ENCODE results near the gene DLGAP4. TPM values are rescaled to one million over a fixed set of nuclear protein-coding genes. Genes with fewer than 3 reads are reported as not detected.

Gene DLGAP4
- total and polyA plus RNA-seq, 10 of the 15 experiments (the other 5 are each of a cell fraction or from before 2014, with no cell fraction given): 0.42 to 43.3 (median 19.0) TPM

- TF ChIP-seq RELA (IDR thresholded peaks at IDR 0.05; ENCODE audit: borderline replicate concordance, partially characterized antibody): no peak
- no peak for TF ChIP-seq TCF3 (IDR thresholded peaks at IDR 0.05; ENCODE audit: borderline replicate concordance, insufficient read depth, low read depth, low read length)
- TF ChIP-seq MEF2A (IDR thresholded peaks at IDR 0.05; ENCODE audit: insufficient read depth, low read depth, low read length): no peak
- no peak for TF ChIP-seq JUND (IDR thresholded peaks at IDR 0.05; ENCODE audit: low read depth, low read length)
- TF ChIP-seq SREBF2 (IDR thresholded peaks at IDR 0.05; ENCODE audit: low read length): no peak
- no peak for TF ChIP-seq SMAD1 (IDR thresholded peaks at IDR 0.05; ENCODE audit: low read depth, partially characterized antibody)
- TF ChIP-seq, protein P1, sequence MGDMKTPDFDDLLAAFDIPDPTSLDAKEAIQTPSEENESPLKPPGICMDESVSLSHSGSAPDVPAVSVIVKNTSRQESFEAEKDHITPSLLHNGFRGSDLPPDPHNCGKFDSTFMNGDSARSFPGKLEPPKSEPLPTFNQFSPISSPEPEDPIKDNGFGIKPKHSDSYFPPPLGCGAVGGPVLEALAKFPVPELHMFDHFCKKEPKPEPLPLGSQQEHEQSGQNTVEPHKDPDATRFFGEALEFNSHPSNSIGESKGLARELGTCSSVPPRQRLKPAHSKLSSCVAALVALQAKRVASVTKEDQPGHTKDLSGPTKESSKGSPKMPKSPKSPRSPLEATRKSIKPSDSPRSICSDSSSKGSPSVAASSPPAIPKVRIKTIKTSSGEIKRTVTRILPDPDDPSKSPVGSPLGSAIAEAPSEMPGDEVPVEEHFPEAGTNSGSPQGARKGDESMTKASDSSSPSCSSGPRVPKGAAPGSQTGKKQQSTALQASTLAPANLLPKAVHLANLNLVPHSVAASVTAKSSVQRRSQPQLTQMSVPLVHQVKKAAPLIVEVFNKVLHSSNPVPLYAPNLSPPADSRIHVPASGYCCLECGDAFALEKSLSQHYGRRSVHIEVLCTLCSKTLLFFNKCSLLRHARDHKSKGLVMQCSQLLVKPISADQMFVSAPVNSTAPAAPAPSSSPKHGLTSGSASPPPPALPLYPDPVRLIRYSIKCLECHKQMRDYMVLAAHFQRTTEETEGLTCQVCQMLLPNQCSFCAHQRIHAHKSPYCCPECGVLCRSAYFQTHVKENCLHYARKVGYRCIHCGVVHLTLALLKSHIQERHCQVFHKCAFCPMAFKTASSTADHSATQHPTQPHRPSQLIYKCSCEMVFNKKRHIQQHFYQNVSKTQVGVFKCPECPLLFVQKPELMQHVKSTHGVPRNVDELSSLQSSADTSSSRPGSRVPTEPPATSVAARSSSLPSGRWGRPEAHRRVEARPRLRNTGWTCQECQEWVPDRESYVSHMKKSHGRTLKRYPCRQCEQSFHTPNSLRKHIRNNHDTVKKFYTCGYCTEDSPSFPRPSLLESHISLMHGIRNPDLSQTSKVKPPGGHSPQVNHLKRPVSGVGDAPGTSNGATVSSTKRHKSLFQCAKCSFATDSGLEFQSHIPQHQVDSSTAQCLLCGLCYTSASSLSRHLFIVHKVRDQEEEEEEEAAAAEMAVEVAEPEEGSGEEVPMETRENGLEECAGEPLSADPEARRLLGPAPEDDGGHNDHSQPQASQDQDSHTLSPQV (IDR thresholded peaks at IDR 0.05): no peak
- no peak for TF ChIP-seq IRF3 (IDR thresholded peaks at IDR 0.05)
- TF ChIP-seq FOS (IDR thresholded peaks at IDR 0.05; ENCODE audit: borderline replicate concordance, extremely low read depth, insufficient read length): no peak
- TF ChIP-seq IKZF2 (IDR thresholded peaks at IDR 0.05): no peak
- no peak for TF ChIP-seq SMAD5 (IDR thresholded peaks at IDR 0.05; ENCODE audit: low read depth)
- TF ChIP-seq POLR2A (IDR thresholded peaks at IDR 0.05; ENCODE audit: low read depth, low read length): no peak
- TF ChIP-seq RAD21 (IDR thresholded peaks at IDR 0.05; ENCODE audit: insufficient read depth, low read depth, low read length): no peak
- TF ChIP-seq NFYA (IDR thresholded peaks at IDR 0.05; ENCODE audit: borderline replicate concordance, low read depth, low read length): no peak
- no peak for TF ChIP-seq NRF1 (conservative IDR thresholded peaks at IDR 0.05; ENCODE audit: low read depth, low read length)
- TF ChIP-seq, protein P2, sequence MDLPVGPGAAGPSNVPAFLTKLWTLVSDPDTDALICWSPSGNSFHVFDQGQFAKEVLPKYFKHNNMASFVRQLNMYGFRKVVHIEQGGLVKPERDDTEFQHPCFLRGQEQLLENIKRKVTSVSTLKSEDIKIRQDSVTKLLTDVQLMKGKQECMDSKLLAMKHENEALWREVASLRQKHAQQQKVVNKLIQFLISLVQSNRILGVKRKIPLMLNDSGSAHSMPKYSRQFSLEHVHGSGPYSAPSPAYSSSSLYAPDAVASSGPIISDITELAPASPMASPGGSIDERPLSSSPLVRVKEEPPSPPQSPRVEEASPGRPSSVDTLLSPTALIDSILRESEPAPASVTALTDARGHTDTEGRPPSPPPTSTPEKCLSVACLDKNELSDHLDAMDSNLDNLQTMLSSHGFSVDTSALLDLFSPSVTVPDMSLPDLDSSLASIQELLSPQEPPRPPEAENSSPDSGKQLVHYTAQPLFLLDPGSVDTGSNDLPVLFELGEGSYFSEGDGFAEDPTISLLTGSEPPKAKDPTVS (IDR thresholded peaks at IDR 0.05; ENCODE audit: low read depth, low read length): no peak
- ChIA-PET SMC1A (ENCODE audit: uncharacterized antibody, unreplicated experiment) (no interaction called here), CTCF (interaction anchor here (0.6 kb wide), 1 partner anchor 491 kb away, joined by 3 read pairs; no protein-coding TSS in a partner anchor), RAD21 (ENCODE audit: unreplicated experiment) (no interaction called here), POLR2A (no interaction called here)
- Histone ChIP-seq H3K36me3 (ENCODE audit: control insufficient read depth in 2 of 2, insufficient read depth in 2 of 2, low read length in 1 of 2) (no peaks in the 10 kb centered on the region), H3K4me2 (ENCODE audit: control insufficient read depth, insufficient read depth) (no peak overlapping the region), H2AFZ (ENCODE audit: control insufficient read depth, low read depth, low read length) (no peak overlapping the region), H3K4me3 (no peak overlapping the region), H3K9ac (ENCODE audit: control insufficient read depth, insufficient read depth, low read length) (no peak overlapping the region), H4K20me1 (ENCODE audit: control insufficient read depth, insufficient read depth) (no peaks in the 10 kb centered on the region), H3K27ac (ENCODE audit: control insufficient read depth, insufficient read depth) (no peak overlapping the region), H3K27me3 (replicated peaks in 1 of 2; ENCODE audit: control insufficient read depth in 2 of 2, insufficient read depth in 2 of 2, low read length in 1 of 2) (no peaks in the 10 kb centered on the region), H3K4me1 (ENCODE audit: control insufficient read depth, insufficient read depth, low read length) (no peaks in the 10 kb centered on the region), H3K79me2 (ENCODE audit: control insufficient read depth, insufficient read depth, low read length) (no peaks in the 10 kb centered on the region), H3K9me3 (replicated peaks; ENCODE audit: control insufficient read depth, insufficient read depth, low read length) (no peaks in the 10 kb centered on the region)
- DNase-seq (ENCODE audit: low read depth, low spot score) (no peak), ATAC-seq (no peak), FAIRE-seq (no peak)
- in situ Hi-C loops (cut with MboI) (no loop called here), intact Hi-C loops (cut with micrococcal nuclease; ENCODE audit: unreplicated experiment) (loop anchor here (5.0 kb wide), 1 partner anchor 52 kb away; the partner anchor contains the start of gene RAB5IF)
- BruUV-seq (replicated peaks): no TSS peak
- 76% methylated on average over 2 of the region's 2 CpGs for WGBS (ENCODE audit: insufficient coverage, insufficient replicate concordance, low lambda C conversion rate, missing lambda C conversion rate)
Measured at GRCh38 chr20:36555248-36555647, 249.1 kb downstream of the DLGAP4 start.

Measured in GM12878 (cell line).